Measurements from ENCODE around the gene PDPK1. TPM values are rescaled to one million over a fixed set of nuclear protein-coding genes. Genes with fewer than 3 reads are reported as not detected.

PDPK1 gene
- total RNA-seq, 2 experiments from 2014 or later: 14.4 to 40.6 TPM

- H2AFZ ChIP-seq (ENCODE audit: low read length): no peak overlapping the region
- H3K27ac ChIP-seq (ENCODE audit: low read depth, low read length, poor library complexity, severe bottlenecking): no peak overlapping the region
- H3K4me3 ChIP-seq (ENCODE audit: low read depth, low read length, poor library complexity, severe bottlenecking): no peak overlapping the region
- TF ChIP-seq EZH2phosphoT487 (IDR thresholded peaks at IDR 0.05; ENCODE audit: borderline replicate concordance, low read depth, low read length) (no peak), CTCF (conservative IDR thresholded peaks at IDR 0.05; ENCODE audit: low read length) (no peak)
- BruUV-seq (replicated peaks): no TSS peak
- DNase-seq (ENCODE audit: low spot score): no peak
- intact Hi-C loops (cut with micrococcal nuclease; ENCODE audit: unreplicated experiment): no loop called here
- no peaks in the 10 kb centered on the region for H3K9me2 ChIP-seq (ENCODE audit: insufficient read depth, low read length)
- no peaks in the 10 kb centered on the region for H3K79me2 ChIP-seq (ENCODE audit: insufficient read depth, low read depth, low read length)
- H4K20me1 ChIP-seq (ENCODE audit: insufficient read depth, low read length): no peaks in the 10 kb centered on the region
- no peak overlapping the region for H3K4me2 ChIP-seq (ENCODE audit: low read length)
- H3K9me3 ChIP-seq (ENCODE audit: low read length): no peaks in the 10 kb centered on the region
- CTCF ChIA-PET (ENCODE audit: unreplicated experiment): no interaction called here
- peaks cover 60% of the 10 kb centered on the region for H3K36me3 ChIP-seq (ENCODE audit: insufficient read depth, low read length)
- POLR2A ChIA-PET: no interaction called here
- H3K4me1 ChIP-seq (ENCODE audit: insufficient read depth, low read length, poor library complexity, severe bottlenecking): no peaks in the 10 kb centered on the region
These were observed 49.2 kb downstream of the PDPK1 start for GRCh38 chr16:2586901-2587480.

- no peak for DNase-seq (ENCODE audit: low spot score)
- no peaks in the 10 kb centered on the region for H4K20me1 ChIP-seq (ENCODE audit: insufficient read depth, low read length)
- H3K36me3 ChIP-seq (ENCODE audit: insufficient read depth, low read length): peaks cover 66% of the 10 kb centered on the region
- H3K4me2 ChIP-seq (ENCODE audit: low read length): no peak overlapping the region
- H3K27ac ChIP-seq (ENCODE audit: low read depth, low read length, poor library complexity, severe bottlenecking): no peak overlapping the region
- H3K4me1 ChIP-seq (ENCODE audit: insufficient read depth, low read length, poor library complexity, severe bottlenecking): no peaks in the 10 kb centered on the region
- BruUV-seq (replicated peaks): no TSS peak
- TF ChIP-seq CTCF (conservative IDR thresholded peaks at IDR 0.05; ENCODE audit: low read length) (no peak), EZH2phosphoT487 (IDR thresholded peaks at IDR 0.05; ENCODE audit: borderline replicate concordance, low read depth, low read length) (no peak)
- no peak overlapping the region for H2AFZ ChIP-seq (ENCODE audit: low read length)
- POLR2A ChIA-PET: no interaction called here
- no peaks in the 10 kb centered on the region for H3K9me3 ChIP-seq (ENCODE audit: low read length)
- intact Hi-C loops (cut with micrococcal nuclease; ENCODE audit: unreplicated experiment): no loop called here
- CTCF ChIA-PET (ENCODE audit: unreplicated experiment): no interaction called here
- H3K79me2 ChIP-seq (ENCODE audit: insufficient read depth, low read depth, low read length): no peaks in the 10 kb centered on the region
- no peaks in the 10 kb centered on the region for H3K9me2 ChIP-seq (ENCODE audit: insufficient read depth, low read length)
- H3K4me3 ChIP-seq (ENCODE audit: low read depth, low read length, poor library complexity, severe bottlenecking): no peak overlapping the region
These were observed 50.2 kb downstream of the PDPK1 start for GRCh38 chr16:2587891-2588565.

GRCh38 chr16:2591476-2592240, 53.8 kb downstream of the PDPK1 start:
- Histone ChIP-seq H4K20me1 (ENCODE audit: insufficient read depth, low read length) (no peaks in the 10 kb centered on the region), H3K79me2 (ENCODE audit: insufficient read depth, low read depth, low read length) (no peaks in the 10 kb centered on the region), H3K9me2 (ENCODE audit: insufficient read depth, low read length) (no peaks in the 10 kb centered on the region), H3K27ac (ENCODE audit: low read depth, low read length, poor library complexity, severe bottlenecking) (no peak overlapping the region), H3K36me3 (ENCODE audit: insufficient read depth, low read length) (peaks cover 59% of the 10 kb centered on the region), H3K4me3 (ENCODE audit: low read depth, low read length, poor library complexity, severe bottlenecking) (no peak overlapping the region), H3K4me1 (ENCODE audit: insufficient read depth, low read length, poor library complexity, severe bottlenecking) (no peaks in the 10 kb centered on the region), H3K9me3 (ENCODE audit: low read length) (no peaks in the 10 kb centered on the region), H3K4me2 (ENCODE audit: low read length) (no peak overlapping the region), H2AFZ (ENCODE audit: low read length) (no peak overlapping the region)
- ChIA-PET CTCF (ENCODE audit: unreplicated experiment) (no interaction called here), POLR2A (no interaction called here)
- no TSS peak for BruUV-seq (replicated peaks)
- intact Hi-C loops (cut with micrococcal nuclease; ENCODE audit: unreplicated experiment): no loop called here
- DNase-seq (ENCODE audit: low spot score): no peak
- TF ChIP-seq EZH2phosphoT487 (IDR thresholded peaks at IDR 0.05; ENCODE audit: borderline replicate concordance, low read depth, low read length): no peak
- TF ChIP-seq CTCF (conservative IDR thresholded peaks at IDR 0.05; ENCODE audit: low read length): no peak

Data from OCI-LY7 (cell line).